ENCODE measurements around the gene SCN4A.

GRCh38 chr17:63931981-63932561 lies 40.6 kb downstream of the SCN4A start, which contains the start of gene CD79B:
- TF ChIP-seq CTCF (IDR thresholded peaks at IDR 0.05; ENCODE audit: poor library complexity) (no peak), EZH2 (IDR thresholded peaks at IDR 0.05; ENCODE audit: borderline replicate concordance) (no peak)
